Hepatocyte (in vitro differentiated cells): ENCODE data around the gene IL23R.

Source experiments
- CTCF ChIP-seq: fragments of 200-600 bp; sonication (generic); IDR thresholded peaks from 2 replicates; pipeline ENCODE4 v1.5.1; 2016; ENCODE audit warnings: antibody characterized with exemption, mild to moderate bottlenecking; ENCODE audit not compliant: poor library complexity
- EZH2 ChIP-seq: fragments of 200-600 bp; sonication (generic); IDR thresholded peaks from 2 replicates; pipeline ENCODE4 v1.6.1; 2016; ENCODE audit warnings: antibody characterized with exemption, mild to moderate bottlenecking, borderline replicate concordance
- EZH2phosphoT487 ChIP-seq: fragments of 200-600 bp; sonication (generic); IDR thresholded peaks from one replicate; pipeline ENCODE4 v1.6.1; 2018; ENCODE audit warnings: antibody characterized with exemption, mild to moderate bottlenecking, low read depth, moderate library complexity; ENCODE audit not compliant: unreplicated experiment, severe bottlenecking

GRCh38 chr1:67140460-67140859 is 25.8 kb upstream of the IL23R start:
- TF ChIP-seq CTCF, result no peak
- no peak for TF ChIP-seq EZH2
- TF ChIP-seq EZH2phosphoT487, result no peak
